ENCODE measurements around the gene C6orf62. TPM values are rescaled to one million over a fixed set of nuclear protein-coding genes. Genes with fewer than 3 reads are reported as not detected.
"Not testable (repeated sequence)": the region's sequence is repeated elsewhere in the genome, so short reads cannot be mapped to it uniquely, and the experiment has no call there.

Gene C6orf62
- total RNA-seq, 1 donor from 2014 or later: 45.2 TPM

- no peak for TF ChIP-seq CTCF (conservative IDR thresholded peaks at IDR 0.05; ENCODE audit: low read depth, low read length)
- no peak for DNase-seq (ENCODE audit: low read depth)
- H3K4me3 ChIP-seq (ENCODE audit: low read depth, low read length): no peak overlapping the region
Observed at GRCh38 chr6:24689964-24690363, 29.0 kb downstream of the C6orf62 start.

- DNase-seq (ENCODE audit: low read depth): no peak
- no peak overlapping the region for H3K4me3 ChIP-seq (ENCODE audit: low read depth, low read length)
- no peak for TF ChIP-seq CTCF (conservative IDR thresholded peaks at IDR 0.05; ENCODE audit: low read depth, low read length)
Observed at GRCh38 chr6:24686946-24687345, 32.0 kb downstream of the C6orf62 start.

DNA sequence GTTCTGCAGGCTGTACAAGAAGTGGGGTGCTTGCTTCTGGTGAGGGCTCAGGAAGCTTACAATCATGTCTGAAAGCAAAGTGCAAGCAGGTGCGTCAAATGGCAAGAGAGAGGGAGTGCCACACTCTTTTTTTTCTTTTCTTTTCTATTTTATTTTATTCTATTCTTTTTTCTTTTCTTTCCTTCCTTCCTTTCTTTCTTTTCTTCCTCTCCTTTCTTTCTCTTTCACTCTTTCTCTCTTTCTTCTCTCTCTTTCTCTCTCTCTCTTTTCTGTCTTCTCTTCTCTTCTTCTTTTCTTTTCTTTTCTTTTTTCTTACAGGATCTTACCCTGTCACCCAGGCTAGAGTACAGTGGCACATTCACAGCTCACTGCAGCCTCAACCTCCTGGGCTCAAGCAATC is 32.5 kb downstream of the C6orf62 start:
- no peak overlapping the region for H3K4me3 ChIP-seq (ENCODE audit: low read depth, low read length)
- DNase-seq (ENCODE audit: low read depth): no peak
- TF ChIP-seq CTCF (conservative IDR thresholded peaks at IDR 0.05; ENCODE audit: low read depth, low read length): no peak

- H3K4me3 ChIP-seq (ENCODE audit: low read depth, low read length): no peak overlapping the region
- DNase-seq (ENCODE audit: low read depth): no peak
- no peak for TF ChIP-seq CTCF (conservative IDR thresholded peaks at IDR 0.05; ENCODE audit: low read depth, low read length)
Observed at GRCh38 chr6:24683297-24684296, 35.4 kb downstream of the C6orf62 start.

DNA sequence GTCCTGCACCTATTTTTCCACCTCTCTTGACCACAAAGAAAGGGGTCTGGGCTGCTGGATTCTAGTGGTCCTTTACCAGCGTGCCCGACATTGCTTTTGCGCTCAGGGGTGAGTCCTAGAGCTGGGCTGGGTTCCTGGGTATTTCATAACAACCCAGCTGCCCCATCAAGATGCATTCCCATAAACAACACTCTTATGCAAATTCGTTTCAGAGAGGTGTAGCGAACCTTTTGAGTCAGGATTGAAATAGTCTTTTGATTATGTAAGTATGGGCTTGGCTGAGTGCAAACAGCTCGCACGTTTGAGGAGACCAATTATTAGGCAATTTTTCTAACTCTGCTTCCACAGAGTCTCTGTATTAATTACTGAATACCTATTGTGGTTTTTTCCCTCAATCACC is 38.4 kb downstream of the C6orf62 start:
- H3K4me3 ChIP-seq (ENCODE audit: low read depth, low read length): no peak overlapping the region
- TF ChIP-seq CTCF (conservative IDR thresholded peaks at IDR 0.05; ENCODE audit: low read depth, low read length): no peak
- DNase-seq (ENCODE audit: low read depth): no peak

DNA sequence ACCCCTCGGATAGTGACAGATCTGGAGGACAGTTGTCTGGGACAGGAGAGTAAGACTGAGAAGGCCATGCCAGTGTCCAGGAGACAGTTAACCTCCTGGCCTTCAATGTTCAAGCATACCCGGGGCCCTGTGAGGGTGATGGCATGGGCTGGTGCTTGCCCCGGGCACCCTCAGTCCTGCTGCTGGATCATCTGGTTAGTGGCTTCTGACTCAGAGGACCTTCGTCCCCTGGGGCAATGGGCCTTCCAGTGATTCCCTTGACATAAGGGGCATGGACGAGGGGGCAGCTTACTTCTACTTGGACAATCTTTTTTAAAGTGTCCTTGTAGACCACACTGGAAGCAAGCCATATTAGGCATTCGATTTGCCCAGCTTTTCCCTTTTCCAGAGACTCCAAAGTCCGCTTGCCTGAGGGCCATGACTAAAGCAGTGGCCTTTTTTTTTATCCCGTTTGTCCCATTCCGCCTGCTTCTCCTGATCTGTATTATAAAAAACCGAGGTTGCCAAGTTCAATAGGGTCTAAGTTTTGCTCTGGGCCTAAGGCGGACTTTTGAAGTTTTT is 40.1 kb downstream of the C6orf62 start:
- H3K4me3 ChIP-seq (ENCODE audit: low read depth, low read length); DNase-seq (ENCODE audit: low read depth): not testable (repeated sequence)

- DNase-seq (ENCODE audit: low read depth): no peak
- H3K4me3 ChIP-seq (ENCODE audit: low read depth, low read length): no peak overlapping the region
- TF ChIP-seq CTCF (conservative IDR thresholded peaks at IDR 0.05; ENCODE audit: low read depth, low read length): no peak
Observed at GRCh38 chr6:24673625-24674024, 45.3 kb downstream of the C6orf62 start.
